ENCODE data around the gene DEK. TPM values are rescaled to one million over a fixed set of nuclear protein-coding genes. Genes with fewer than 3 reads are reported as not detected.

Gene DEK
- total RNA-seq, 1 donor from 2014 or later, result 37.6 TPM

GRCh38 chr6:18269253-18269652 lies 4.9 kb upstream of the DEK start:
- intact Hi-C loops (cut with DNase I), result loop anchor here (10.0 kb wide), 1 partner anchor 114 kb away; the partner anchor contains the start of genes KDM1B and TPMT
- DNase-seq (ENCODE audit: low spot score), result no peak

- no peak for DNase-seq (ENCODE audit: low spot score)
- intact Hi-C loops (cut with DNase I), result loop anchor here (10.0 kb wide), 1 partner anchor 113 kb away; the partner anchor contains the start of genes KDM1B and TPMT
Measured at GRCh38 chr6:18268066-18268465, 3.7 kb upstream of the DEK start.

GRCh38 chr6:18266523-18266912 lies 2.2 kb upstream of the DEK start:
- intact Hi-C loops (cut with DNase I), result loop anchor here (10.0 kb wide), 1 partner anchor 112 kb away; the partner anchor contains the start of genes KDM1B and TPMT
- DNase-seq (ENCODE audit: low spot score), result no peak

GRCh38 chr6:18265787-18266522 lies 1.6 kb upstream of the DEK start:
- DNase-seq (ENCODE audit: low spot score), result no peak
- intact Hi-C loops (cut with DNase I), result loop anchor here (10.0 kb wide), 1 partner anchor 111 kb away; the partner anchor contains the start of genes KDM1B and TPMT

GRCh38 chr6:18264923-18265377 lies 620 bp upstream of the DEK start:
- DNase-seq (ENCODE audit: low spot score), result no peak
- intact Hi-C loops (cut with DNase I), result loop anchor here (10.0 kb wide), 1 partner anchor 110 kb away; the partner anchor contains the start of genes KDM1B and TPMT

- no peak for DNase-seq (ENCODE audit: low spot score)
Measured at GRCh38 chr6:18263418-18264218, 712 bp downstream of the DEK start.

GRCh38 chr6:18262702-18263417 lies 1.5 kb downstream of the DEK start:
- intact Hi-C loops (cut with DNase I), result loop anchor here (10.0 kb wide), 1 partner anchor 108 kb away; the partner anchor contains the start of genes KDM1B and TPMT
- no peak for DNase-seq (ENCODE audit: low spot score)

More at GRCh38 chr6:18263418-18264218, 712 bp downstream of the DEK start:
- intact Hi-C loops (cut with DNase I), result loop anchor here (10.0 kb wide), 1 partner anchor 109 kb away; the partner anchor contains the start of genes KDM1B and TPMT

- no peak for DNase-seq (ENCODE audit: low spot score)
- intact Hi-C loops (cut with DNase I), result loop anchor here (10.0 kb wide), 1 partner anchor 107 kb away; the partner anchor contains the start of genes KDM1B and TPMT
Measured at GRCh38 chr6:18261877-18262276, 2.5 kb downstream of the DEK start.

GRCh38 chr6:18260448-18261106 lies 3.8 kb downstream of the DEK start:
- no peak for DNase-seq (ENCODE audit: low spot score)
- intact Hi-C loops (cut with DNase I), result loop anchor here (10.0 kb wide), 1 partner anchor 106 kb away; the partner anchor contains the start of genes KDM1B and TPMT

- intact Hi-C loops (cut with DNase I), result loop anchor here (10.0 kb wide), 1 partner anchor 105 kb away; the partner anchor contains the start of genes KDM1B and TPMT
Measured at GRCh38 chr6:18259675-18260447, 4.5 kb downstream of the DEK start.

GRCh38 chr6:18254793-18255192 lies 9.5 kb downstream of the DEK start:
- DNase-seq (ENCODE audit: low spot score), result no peak
- intact Hi-C loops (cut with DNase I), result no loop called here

More at GRCh38 chr6:18259675-18260447, 4.5 kb downstream of the DEK start:
- DNase-seq (ENCODE audit: low spot score), result no peak

GRCh38 chr6:18253635-18254034 lies 10.7 kb downstream of the DEK start:
- intact Hi-C loops (cut with DNase I), result no loop called here
- DNase-seq (ENCODE audit: low spot score), result no peak

GRCh38 chr6:18249271-18249670 lies 15.1 kb downstream of the DEK start:
- intact Hi-C loops (cut with DNase I), result no loop called here
- no peak for DNase-seq (ENCODE audit: low spot score)

GRCh38 chr6:18248698-18249097 lies 15.6 kb downstream of the DEK start:
- DNase-seq (ENCODE audit: low spot score), result no peak
- intact Hi-C loops (cut with DNase I), result no loop called here

GRCh38 chr6:18247002-18247401 lies 17.3 kb downstream of the DEK start:
- no peak for DNase-seq (ENCODE audit: low spot score)
- intact Hi-C loops (cut with DNase I), result no loop called here

GRCh38 chr6:18246205-18246604 lies 18.1 kb downstream of the DEK start:
- DNase-seq (ENCODE audit: low spot score), result no peak
- intact Hi-C loops (cut with DNase I), result no loop called here

- no peak for DNase-seq (ENCODE audit: low spot score)
- intact Hi-C loops (cut with DNase I), result no loop called here
Measured at GRCh38 chr6:18245642-18246041, 18.7 kb downstream of the DEK start.

GRCh38 chr6:18245079-18245478 lies 19.3 kb downstream of the DEK start:
- intact Hi-C loops (cut with DNase I), result no loop called here
- DNase-seq (ENCODE audit: low spot score), result no peak

Measured in cardiac septum (tissue), 1 donor.